Stimulated activated CD4-positive, alpha-beta T cell treated with anti-CD3 and anti-CD28 coated beads, TNF-alpha, amount 100 ng/mL, for 24 hours (primary cell): Measurements from ENCODE around the gene CD276.
A peak's percentile ranks its signal among the peaks of the same experiment; 100 is the strongest.
"Not testable (repeated sequence)": the region's sequence is repeated elsewhere in the genome, so short reads cannot be mapped to it uniquely, and the experiment has no call there.

ENCODE experiments used
- DNase-seq, 3 experiments: peaks; one replicate each; pipeline ENCODE4 v3.0.0-alpha.2; 2020; ENCODE audit warnings: low read depth in 3 of 3

Gene CD276

DNA sequence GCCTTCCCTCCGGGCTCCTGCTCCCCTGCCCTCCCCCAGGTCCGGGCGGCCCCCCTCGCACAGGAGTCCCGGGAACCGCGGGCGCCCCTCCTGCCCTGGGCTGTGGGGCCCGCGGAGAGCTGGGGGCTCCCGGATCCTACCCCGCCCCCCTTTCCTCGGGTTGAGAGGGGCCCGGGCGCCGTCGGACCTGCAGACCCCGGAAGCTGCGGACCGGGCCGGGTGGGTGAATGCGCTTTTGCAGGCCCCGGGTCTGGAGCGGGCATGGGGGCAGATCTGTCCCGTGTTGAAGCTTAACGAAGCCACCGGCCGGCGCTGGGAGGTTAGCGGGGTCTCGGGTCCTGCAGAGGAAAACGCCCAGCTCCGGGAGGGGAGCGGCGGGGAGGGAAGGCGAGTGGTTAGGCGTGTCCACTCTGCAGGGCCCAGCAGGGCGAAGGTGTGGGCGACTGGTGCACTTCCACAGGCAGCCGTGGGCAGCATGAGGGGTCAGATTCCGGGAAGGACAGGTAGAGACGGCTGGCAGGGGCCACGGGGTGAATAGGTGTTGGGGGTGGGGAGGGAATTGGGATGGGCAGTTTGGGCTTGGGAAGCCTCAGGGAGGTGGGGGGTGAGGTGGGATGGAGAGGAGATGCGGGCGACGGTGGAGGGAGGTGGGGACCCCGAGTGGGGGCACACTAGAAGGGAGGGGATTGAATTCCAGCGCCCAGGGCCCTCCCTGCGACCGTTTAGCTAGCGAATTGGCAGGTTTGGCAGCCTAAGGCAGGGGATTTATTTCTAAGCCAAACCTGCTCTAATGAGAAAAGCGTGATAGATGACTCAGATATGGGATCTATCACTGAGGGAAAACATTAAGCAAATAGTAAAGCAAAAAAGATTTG is 635 bp downstream of the CD276 start:
- no peak for DNase-seq

DNA sequence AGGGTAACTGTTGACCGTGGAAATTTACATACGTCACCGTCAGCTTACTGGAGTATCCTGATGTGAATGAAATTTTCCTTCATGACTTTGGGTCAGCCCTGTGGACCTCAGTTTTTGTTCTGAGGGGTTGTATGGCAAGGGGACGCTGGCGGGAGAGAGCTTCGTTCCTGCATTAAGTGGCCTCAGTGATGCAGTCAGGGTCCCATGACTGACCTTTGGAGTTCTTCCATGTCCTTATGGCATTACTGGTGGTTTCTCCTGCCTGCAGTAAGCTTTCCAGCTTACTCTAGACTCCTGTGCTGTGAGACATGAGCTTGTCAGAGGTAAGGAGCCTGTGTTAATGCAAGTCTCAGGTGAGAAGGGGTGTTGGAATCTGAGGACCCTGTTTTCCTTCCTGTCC is 1.8 kb downstream of the CD276 start:
- DNase-seq, result no peak

DNA sequence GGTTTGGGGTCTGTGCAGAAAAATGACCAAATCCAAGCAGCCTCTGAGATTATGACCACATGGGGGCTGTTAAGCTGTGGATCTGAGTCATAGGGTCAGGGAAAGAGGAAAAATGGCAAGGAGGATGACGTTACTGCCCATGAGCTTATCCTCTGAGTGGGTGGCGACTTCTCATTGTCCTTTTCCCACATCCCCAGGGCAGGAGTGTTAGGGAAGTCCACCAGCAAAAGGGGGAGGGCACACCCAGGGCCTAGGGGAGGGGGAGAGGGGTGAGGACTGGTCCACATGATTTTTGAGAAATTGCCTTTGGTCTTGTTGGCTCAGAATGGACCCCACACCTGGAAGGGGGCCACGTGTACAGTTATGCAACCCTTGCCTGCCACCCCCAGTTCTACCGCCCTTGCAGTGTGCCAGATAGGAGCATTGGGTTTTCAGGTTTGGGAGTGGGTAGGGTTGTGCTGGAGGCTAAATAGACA is 2.6 kb downstream of the CD276 start:
- DNase-seq, result no peak

DNA sequence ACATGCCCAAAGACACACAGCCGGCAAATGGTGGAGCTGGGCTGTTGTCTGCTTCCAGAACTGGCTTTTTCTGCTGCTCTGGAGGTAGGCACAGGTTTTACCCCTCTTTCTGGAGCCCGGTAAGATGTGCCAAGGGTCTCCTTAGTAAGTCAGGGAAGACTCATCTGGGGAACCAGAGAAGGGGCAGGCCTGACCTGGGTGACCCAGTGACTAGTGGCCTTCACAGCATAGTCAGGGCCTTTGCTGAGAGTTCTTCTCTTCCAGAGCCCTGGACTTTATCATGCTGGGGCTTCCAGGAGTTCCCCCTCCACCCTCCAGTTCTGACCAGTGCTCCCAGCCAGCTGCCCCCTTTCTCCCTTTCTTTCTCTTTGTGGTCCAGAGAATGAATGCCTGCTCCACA is 3.2 kb downstream of the CD276 start:
- DNase-seq, result no peak

DNA sequence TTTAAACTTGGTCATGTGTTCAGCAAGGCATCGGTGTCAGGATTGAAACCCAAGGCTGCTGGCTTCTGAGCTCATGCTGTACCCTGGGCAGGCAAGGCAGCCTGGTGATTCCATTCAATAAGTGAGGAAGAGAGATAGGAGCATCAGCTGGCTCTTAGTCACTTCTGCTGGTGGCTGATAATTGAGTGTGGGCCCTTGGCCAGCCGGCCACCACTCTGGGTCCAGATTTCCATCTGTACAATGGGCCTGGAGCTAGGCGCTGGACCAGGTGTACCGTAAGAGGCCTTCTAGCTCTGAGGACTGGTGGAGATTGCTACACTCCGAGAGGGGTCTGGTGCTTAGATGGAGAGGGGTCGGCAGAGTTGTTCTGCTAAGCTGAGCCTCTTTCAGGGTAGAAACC is 4.3 kb downstream of the CD276 start:
- DNase-seq, result no peak

GRCh38 chr15:73691396-73691795 is 7.2 kb downstream of the CD276 start:
- DNase-seq, result no peak

DNA sequence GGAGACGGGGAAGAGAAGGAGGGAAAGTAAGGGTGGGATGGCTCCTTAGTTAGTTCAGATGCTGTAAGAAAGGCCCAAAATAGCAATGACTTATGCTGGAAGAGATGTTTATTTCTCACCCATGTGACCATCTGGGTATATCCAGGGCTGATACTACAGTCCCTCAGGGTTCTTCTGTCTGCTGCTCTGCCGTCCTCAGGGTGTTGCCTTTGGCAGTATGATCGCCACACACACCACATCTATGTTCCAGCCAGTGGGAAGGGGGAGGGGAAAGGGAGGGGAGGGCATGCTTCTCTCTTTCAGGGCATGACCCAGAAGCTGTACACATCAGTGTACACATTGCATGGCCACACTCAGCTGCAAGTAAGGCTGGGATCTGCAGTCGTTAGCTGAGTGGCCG is 10.2 kb downstream of the CD276 start:
- DNase-seq, result no peak

DNA sequence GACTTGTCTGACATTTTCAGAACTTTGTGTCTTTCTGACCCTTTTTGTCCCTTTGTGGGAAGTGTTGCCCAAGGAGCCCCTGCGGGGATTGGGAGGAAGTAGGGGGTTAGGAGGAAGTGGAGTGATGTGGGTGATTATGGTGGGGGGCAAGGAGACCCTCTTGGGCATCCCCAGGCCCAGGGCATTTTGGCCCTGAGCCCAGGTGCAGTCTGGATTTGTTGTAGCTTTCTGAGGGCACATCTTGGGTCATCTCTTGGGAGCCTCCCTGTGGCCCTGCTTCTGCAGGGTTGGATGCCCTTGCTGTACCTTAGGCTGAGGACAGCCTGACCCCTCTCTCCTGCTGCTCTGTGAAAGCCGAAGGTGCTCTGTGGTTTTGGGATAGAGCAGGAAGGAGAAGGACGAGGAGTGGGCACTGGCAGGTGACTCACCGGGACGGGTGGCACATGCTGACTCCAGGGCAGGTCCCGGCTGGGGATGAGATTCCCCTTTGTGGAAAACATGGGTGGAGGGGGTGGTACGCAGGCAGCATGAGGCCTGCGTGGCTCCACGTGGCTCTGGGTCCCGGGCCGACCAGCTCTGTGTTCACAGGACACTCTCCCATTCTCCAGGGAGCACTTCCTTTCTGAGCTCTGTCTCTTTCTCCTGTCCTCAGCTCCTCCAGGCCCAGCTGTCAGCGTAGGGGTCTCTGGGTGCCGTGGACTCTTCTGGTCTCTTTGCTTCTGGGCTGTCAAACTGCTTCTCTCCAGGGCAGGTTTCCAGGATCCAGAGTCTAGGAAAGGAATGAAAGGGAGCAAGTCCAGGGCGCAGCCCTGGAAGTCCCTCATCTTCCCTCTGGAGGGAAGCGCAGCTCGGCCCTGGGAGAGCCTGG is 11.8 kb downstream of the CD276 start:
- no peak for DNase-seq

- no peak for DNase-seq
Observed at GRCh38 chr15:73696641-73697001, 12.4 kb downstream of the CD276 start.

GRCh38 chr15:73697033-73697467 is 12.9 kb downstream of the CD276 start:
- peak; percentile 52 to 81 (median 59) for DNase-seq

- DNase-seq, result no peak
Observed at GRCh38 chr15:73699249-73700040, 15.3 kb downstream of the CD276 start.

DNA sequence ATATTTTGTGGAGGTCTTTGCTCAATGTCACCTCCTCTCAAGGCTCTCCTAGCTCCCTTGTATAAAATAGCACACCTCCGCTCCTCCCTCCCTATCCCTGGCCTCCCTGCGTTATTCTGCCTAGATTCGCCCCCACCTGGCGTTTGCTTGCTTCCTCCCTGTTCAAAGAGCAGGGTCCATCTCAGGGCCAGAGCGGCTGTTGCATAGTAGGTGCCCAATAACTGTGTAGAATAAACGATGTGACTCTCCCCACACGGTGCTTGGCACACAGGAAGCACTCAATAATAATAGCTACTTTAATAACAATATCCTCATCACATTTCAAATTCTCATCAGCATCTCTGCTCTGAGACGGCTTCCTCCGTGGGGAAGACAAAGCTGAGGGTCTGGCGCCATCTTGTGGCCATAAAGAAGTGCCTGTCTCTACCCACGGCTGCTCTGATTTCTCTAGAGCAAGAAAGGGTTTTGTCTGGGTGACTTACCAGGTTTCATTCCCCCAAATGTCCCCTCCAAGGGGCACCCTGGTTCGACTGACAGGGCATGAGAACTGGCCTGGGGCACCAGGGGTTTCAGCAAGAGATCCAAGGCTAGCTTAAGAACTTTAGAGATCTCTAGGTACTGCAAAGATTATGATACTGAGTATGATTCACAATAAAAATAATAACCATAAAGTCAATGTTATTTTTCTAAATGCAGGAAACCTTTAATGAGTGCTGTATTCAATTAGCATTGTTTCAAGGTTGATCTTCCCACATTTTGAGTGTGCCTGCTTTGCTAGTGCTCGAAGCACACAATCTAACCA is 16.1 kb downstream of the CD276 start:
- DNase-seq, result peak; percentile 53 to 73 (median 65)

GRCh38 chr15:73702311-73703239 is 18.4 kb downstream of the CD276 start:
- DNase-seq, result not testable (repeated sequence)

DNA sequence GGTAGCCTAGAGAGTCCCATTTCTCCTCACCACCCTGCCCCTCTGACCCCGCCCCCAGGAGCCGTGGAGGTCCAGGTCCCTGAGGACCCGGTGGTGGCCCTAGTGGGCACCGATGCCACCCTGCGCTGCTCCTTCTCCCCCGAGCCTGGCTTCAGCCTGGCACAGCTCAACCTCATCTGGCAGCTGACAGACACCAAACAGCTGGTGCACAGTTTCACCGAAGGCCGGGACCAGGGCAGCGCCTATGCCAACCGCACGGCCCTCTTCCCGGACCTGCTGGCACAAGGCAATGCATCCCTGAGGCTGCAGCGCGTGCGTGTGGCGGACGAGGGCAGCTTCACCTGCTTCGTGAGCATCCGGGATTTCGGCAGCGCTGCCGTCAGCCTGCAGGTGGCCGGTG is 19.4 kb downstream of the CD276 start:
- not testable (repeated sequence) for DNase-seq

DNA sequence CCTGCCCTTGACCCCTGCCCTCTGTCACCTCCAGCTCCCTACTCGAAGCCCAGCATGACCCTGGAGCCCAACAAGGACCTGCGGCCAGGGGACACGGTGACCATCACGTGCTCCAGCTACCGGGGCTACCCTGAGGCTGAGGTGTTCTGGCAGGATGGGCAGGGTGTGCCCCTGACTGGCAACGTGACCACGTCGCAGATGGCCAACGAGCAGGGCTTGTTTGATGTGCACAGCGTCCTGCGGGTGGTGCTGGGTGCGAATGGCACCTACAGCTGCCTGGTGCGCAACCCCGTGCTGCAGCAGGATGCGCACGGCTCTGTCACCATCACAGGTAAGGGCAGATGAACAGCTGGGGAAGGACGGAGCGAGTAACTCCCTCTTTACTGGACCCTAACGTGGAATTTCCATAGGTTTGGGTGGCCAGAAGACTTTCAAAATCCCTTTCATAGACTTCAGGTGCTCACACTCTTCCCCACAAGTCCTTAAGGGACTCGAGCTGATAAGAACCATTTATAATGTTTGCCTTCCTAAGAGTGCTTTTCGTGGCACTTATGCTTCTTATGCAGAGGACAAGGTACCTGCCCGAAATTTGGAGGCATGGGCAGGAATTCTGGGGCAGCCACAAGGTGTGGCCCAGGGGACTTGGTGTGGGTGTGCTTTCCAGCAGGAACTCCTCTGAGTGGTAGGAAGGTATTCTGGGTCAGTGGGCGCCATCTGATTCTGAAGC is 20.1 kb downstream of the CD276 start:
- DNase-seq, result not testable (repeated sequence)

DNA sequence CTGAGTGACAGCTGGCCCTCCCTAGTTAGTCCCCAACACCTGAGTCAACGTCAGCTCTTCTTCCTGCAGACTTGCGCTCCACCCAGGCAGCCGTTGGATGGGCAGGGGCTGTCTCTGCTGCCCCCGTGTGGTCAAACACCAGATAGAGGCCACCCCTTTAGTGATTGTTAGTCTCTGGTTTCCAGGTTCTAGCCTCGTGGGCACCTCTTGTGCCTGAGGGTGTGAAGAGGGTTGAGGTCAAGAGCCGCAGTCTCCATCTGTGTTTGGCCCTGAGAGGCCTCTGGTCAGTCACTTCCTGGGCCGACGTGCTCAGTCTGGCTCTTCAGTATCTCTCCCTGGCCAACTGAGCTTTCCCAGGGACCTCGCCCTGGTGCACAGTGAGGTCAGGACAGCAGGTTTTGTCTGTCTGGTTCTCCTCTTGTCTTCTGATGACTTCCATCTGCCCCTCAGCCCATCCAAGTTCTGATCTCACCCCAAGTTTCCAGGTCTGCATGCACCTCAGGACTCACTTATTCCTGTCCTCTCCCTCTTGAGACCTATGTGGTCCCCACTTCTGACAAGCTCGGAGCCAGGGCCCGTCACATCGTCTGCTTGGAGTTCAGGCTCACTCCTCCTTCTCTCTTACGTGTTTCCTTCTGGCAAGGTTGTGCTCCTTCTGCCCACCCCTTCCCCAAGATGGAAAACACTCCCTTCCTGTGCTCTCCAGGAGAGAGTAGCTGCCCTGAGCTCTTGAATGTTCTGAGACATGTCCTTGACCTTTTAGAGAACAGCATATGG is 20.9 kb downstream of the CD276 start:
- peak; percentile 45 to 66 (median 46) for DNase-seq

- no peak for DNase-seq
Observed at GRCh38 chr15:73708691-73709090, 24.5 kb downstream of the CD276 start.

GRCh38 chr15:73709241-73709640 is 25.1 kb downstream of the CD276 start:
- DNase-seq, result no peak
